GOT3 (cell line): ENCODE results near the gene U2AF2.

Experiments
- DNase-seq: peaks from one replicate; lab custom pipeline; 2025; ENCODE audit warnings: mixed read lengths; lab: John Stamatoyannopoulos, UW

Gene U2AF2

GRCh38 chr19:55643003-55643886 lies 11.6 kb upstream of the U2AF2 start, which contains the start of gene ZNF581:
Gene ZNF581, plus strand, starts transcription at chr19:55643649. Its CDS starts 923 bp downstream, at chr19:55644572.
- peak; percentile 47 for DNase-seq

- DNase-seq = no peak
These were observed 11.0 kb upstream of the U2AF2 start for GRCh38 chr19:55643887-55644176.

GRCh38 chr19:55644191-55644833 lies 10.5 kb upstream of the U2AF2 start:
- DNase-seq = no peak

- DNase-seq = no peak
These were observed 9.9 kb upstream of the U2AF2 start for GRCh38 chr19:55644842-55645511.

- DNase-seq = no peak
These were observed 9.3 kb upstream of the U2AF2 start for GRCh38 chr19:55645512-55645881.

- no peak for DNase-seq
These were observed 7.7 kb upstream of the U2AF2 start for GRCh38 chr19:55646889-55647731.

- DNase-seq = no peak
These were observed 6.9 kb upstream of the U2AF2 start, which contains the start of gene CCDC106 for GRCh38 chr19:55647732-55648584. Gene CCDC106, plus strand, starts transcription at chr19:55648212. Its CDS starts 835 bp downstream, at chr19:55649047.

- no peak for DNase-seq
These were observed 6.1 kb upstream of the U2AF2 start for GRCh38 chr19:55648585-55649267.

- DNase-seq = no peak
These were observed 5.3 kb upstream of the U2AF2 start for GRCh38 chr19:55649268-55650125.

- no peak for DNase-seq
These were observed 4.7 kb upstream of the U2AF2 start for GRCh38 chr19:55650126-55650557.

GRCh38 chr19:55650602-55651230 lies 4.1 kb upstream of the U2AF2 start:
- no peak for DNase-seq

- no peak for DNase-seq
These were observed 3.6 kb upstream of the U2AF2 start for GRCh38 chr19:55651236-55651635.

- DNase-seq = no peak
These were observed 2.3 kb upstream of the U2AF2 start for GRCh38 chr19:55652311-55653128.

GRCh38 chr19:55653651-55654322 lies 1.0 kb upstream of the U2AF2 start:
- peak; percentile 95 for DNase-seq

GRCh38 chr19:55654323-55654867 lies 440 bp upstream of the U2AF2 start:
- DNase-seq = peak; percentile 94

- DNase-seq = no peak
These were observed 809 bp downstream of the U2AF2 start for GRCh38 chr19:55655648-55656040.

- DNase-seq = no peak
These were observed 1.7 kb downstream of the U2AF2 start for GRCh38 chr19:55656552-55656951.
